Neural cell (in vitro differentiated cells): ENCODE data around the gene UBE2QL1. TPM values are rescaled to one million over a fixed set of nuclear protein-coding genes. Genes with fewer than 3 reads are reported as not detected.

ENCODE experiments used
- H2AFZ ChIP-seq: fragments of 200-600, 300-800 bp; sonication (generic), shearing (Covaris generic); 2 replicates; pipeline ENCODE4 v1.6.0; 2014; ENCODE audit warnings: low read depth, mild to moderate bottlenecking, antibody characterized with exemption, low read length, moderate library complexity
- H3F3A ChIP-seq: fragments of 200-600 bp; shearing (Covaris generic); 2 replicates; pipeline ENCODE4 v1.6.1; 2016; ENCODE audit warnings: mild to moderate bottlenecking, moderate library complexity, mixed read lengths, antibody characterized with exemption, low read length; ENCODE audit not compliant: insufficient read depth, poor library complexity, severe bottlenecking
- H3K27ac ChIP-seq: fragments of 200-600, 300-800 bp; sonication (generic), shearing (Covaris generic); 2 replicates; pipeline ENCODE4 v1.5.1; 2014; ENCODE audit warnings: mild to moderate bottlenecking, low read length, moderate library complexity
- H3K27me3 ChIP-seq: fragments of 300-800, 200-600 bp; sonication (generic), shearing (Covaris generic); 2 replicates; pipeline ENCODE4 v1.6.0; 2014; ENCODE audit warnings: mild to moderate bottlenecking, low read depth, low read length, moderate library complexity; ENCODE audit not compliant: insufficient read depth
- H3K36me3 ChIP-seq: fragments of 300-800, 200-600 bp; sonication (generic), shearing (Covaris generic); 2 replicates; pipeline ENCODE4 v1.5.1; 2014; ENCODE audit warnings: mild to moderate bottlenecking, antibody characterized with exemption, low read length, moderate library complexity; ENCODE audit not compliant: insufficient read depth
- H3K4me2 ChIP-seq: fragments of 300-800, 200-600 bp; sonication (generic), shearing (Covaris generic); 2 replicates; pipeline ENCODE4 v1.6.0; 2014; ENCODE audit warnings: mild to moderate bottlenecking, low read length
- H3K4me3 ChIP-seq: fragments of 300-800, 200-600 bp; sonication (generic), shearing (Covaris generic); 2 replicates; pipeline ENCODE4 v1.5.1; 2014; ENCODE audit warnings: mild to moderate bottlenecking, low read length, moderate library complexity
- H3K79me2 ChIP-seq: fragments of 200-600 bp; shearing (Covaris generic); replicated peaks from 2 replicates; pipeline ENCODE4 v1.6.0; 2014; ENCODE audit warnings: mild to moderate bottlenecking, low read length, moderate library complexity; ENCODE audit not compliant: insufficient read depth
- H3K9ac ChIP-seq: fragments of 300-800, 200-600 bp; sonication (generic), shearing (Covaris generic); 2 replicates; pipeline ENCODE4 v1.6.1; 2016; ENCODE audit warnings: mild to moderate bottlenecking, low read length, mixed read lengths
- H3K9me2 ChIP-seq: fragments of 200-600 bp; shearing (Covaris generic); 2 replicates; pipeline ENCODE4 v1.6.1; 2016; ENCODE audit warnings: mild to moderate bottlenecking, low read length, mixed read lengths; ENCODE audit not compliant: insufficient read depth
- H3K9me3 ChIP-seq: fragments of 200-600, 300-800 bp; sonication (generic), shearing (Covaris generic); 2 replicates; pipeline ENCODE4 v1.6.1; 2016; ENCODE audit warnings: mild to moderate bottlenecking, mixed run types, low read length, moderate library complexity, mixed read lengths
- H4K20me1 ChIP-seq: fragments of 200-600 bp; shearing (Covaris generic); 2 replicates; pipeline ENCODE4 v1.6.1; 2016; ENCODE audit warnings: mild to moderate bottlenecking, mixed run types; ENCODE audit not compliant: insufficient read depth
- EP300 ChIP-seq: fragments of 450-650 bp; conservative IDR thresholded peaks from 2 replicates; pipeline ENCODE4 v1.6.1; 2014; ENCODE audit warnings: antibody characterized with exemption, mild to moderate bottlenecking, moderate library complexity; ENCODE audit not compliant: poor library complexity, severe bottlenecking
- EZH2 ChIP-seq: fragments of 200-600, 300-800 bp; shearing (Covaris generic), sonication (generic); IDR thresholded peaks from 2 replicates; pipeline ENCODE4 v1.6.1; 2014; ENCODE audit warnings: antibody characterized with exemption, low read length, borderline replicate concordance, mild to moderate bottlenecking; ENCODE audit not compliant: insufficient read depth, poor library complexity, severe bottlenecking
- MXI1 ChIP-seq: fragments of 450-650 bp; conservative IDR thresholded peaks from 2 replicates; pipeline ENCODE4 v1.6.1; 2014; ENCODE audit warnings: antibody characterized with exemption, mild to moderate bottlenecking; ENCODE audit not compliant: poor library complexity, severe bottlenecking
- POLR2AphosphoS5 ChIP-seq: IDR thresholded peaks from 2 replicates; pipeline ENCODE4 v1.6.1; 2012
- RAD21 ChIP-seq: fragments of 450-650 bp; conservative IDR thresholded peaks from 2 replicates; pipeline ENCODE4 v1.6.1; 2014; ENCODE audit warnings: antibody characterized with exemption, mild to moderate bottlenecking, moderate library complexity
- SMC3 ChIP-seq: fragments of 450-650 bp; conservative IDR thresholded peaks from 2 replicates; pipeline ENCODE4 v1.6.1; 2014; ENCODE audit warnings: antibody characterized with exemption, mild to moderate bottlenecking, moderate library complexity; ENCODE audit not compliant: poor library complexity
- TAF1 ChIP-seq: IDR thresholded peaks from 2 replicates; pipeline ENCODE4 v1.6.1; 2012; ENCODE audit warnings: low read depth
- polyA plus RNA-seq: library from polyadenylated mRNA; depleted of rRNA; stranded (reverse); fragments of >200 nt; gene quantifications from 2 replicates; pipeline ENCODE4 v1.2.3, GENCODE V29; 2014
- TF ChIP-seq, protein P1 (sequence below): IDR thresholded peaks from 2 replicates; pipeline ENCODE4 v1.6.1; 2012; ENCODE audit warnings: borderline replicate concordance
- TF ChIP-seq, protein P2 (sequence below): fragments of 450-650 bp; IDR thresholded peaks from 2 replicates; pipeline ENCODE4 v1.5.1; 2014; ENCODE audit warnings: antibody characterized with exemption, mild to moderate bottlenecking, moderate library complexity; ENCODE audit not compliant: poor library complexity, severe bottlenecking

The UBE2QL1 gene
- polyA plus RNA-seq, 1 donor from 2014 or later: 13.8 TPM

DNA sequence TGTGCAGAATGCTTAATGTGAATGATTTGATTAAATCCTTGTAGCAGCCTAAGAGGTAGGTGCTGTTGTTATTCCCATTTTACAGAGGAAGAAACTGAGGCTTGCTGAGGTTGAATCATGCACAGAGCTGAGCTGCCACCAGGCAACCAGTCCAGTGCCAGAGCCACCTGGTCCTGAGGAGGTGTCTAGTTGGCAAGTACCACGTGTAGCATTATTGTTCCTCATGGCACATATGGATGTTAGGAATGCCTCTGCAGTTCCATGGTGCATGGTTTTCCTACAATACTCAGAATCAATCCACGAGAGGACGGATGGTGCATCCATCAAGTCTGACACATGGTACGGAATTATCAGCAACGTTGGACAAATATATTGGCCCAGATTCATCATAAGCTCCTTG, 8.9 kb downstream of the UBE2QL1 start:
- H3K9ac ChIP-seq: no peak overlapping the region
- H3K27me3 ChIP-seq: no peaks in the 10 kb centered on the region
- TF ChIP-seq RAD21 (no peak), MXI1 (no peak), SMC3 (no peak), EP300 (no peak)
- H2AFZ ChIP-seq: no peak overlapping the region
- no peak overlapping the region for H3K27ac ChIP-seq
- H3K36me3 ChIP-seq: no peaks in the 10 kb centered on the region
- H3K9me3 ChIP-seq: no peaks in the 10 kb centered on the region
- no peak overlapping the region for H3K4me3 ChIP-seq
- no peaks in the 10 kb centered on the region for H3F3A ChIP-seq
- peaks cover 13% of the 10 kb centered on the region for H3K79me2 ChIP-seq
- H3K4me2 ChIP-seq: no peak overlapping the region
- H3K9me2 ChIP-seq: no peaks in the 10 kb centered on the region
- H4K20me1 ChIP-seq: no peaks in the 10 kb centered on the region

DNA sequence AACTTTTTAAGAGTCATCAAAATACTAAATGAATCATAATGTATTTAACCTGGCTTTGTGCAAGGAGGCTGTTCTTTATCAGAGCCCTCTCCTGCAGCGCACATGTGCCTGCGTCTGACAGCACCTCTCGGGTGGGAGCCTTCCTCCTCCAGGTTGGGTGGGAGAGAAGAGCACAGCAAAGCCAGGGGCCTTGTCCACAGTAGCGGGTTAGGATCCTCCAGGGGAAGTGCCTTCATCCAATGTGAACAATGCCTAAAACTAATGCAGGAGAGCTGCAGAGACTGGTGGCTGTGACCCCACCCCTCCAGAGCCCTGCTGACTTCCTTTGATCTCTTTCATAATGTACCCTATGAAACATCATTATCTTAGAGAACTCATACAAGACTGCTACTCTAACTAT, 10.2 kb downstream of the UBE2QL1 start:
- H3K27ac ChIP-seq: no peak overlapping the region
- H2AFZ ChIP-seq: no peak overlapping the region
- no peak overlapping the region for H3K9ac ChIP-seq
- no peaks in the 10 kb centered on the region for H3K9me3 ChIP-seq
- no peaks in the 10 kb centered on the region for H3K9me2 ChIP-seq
- TF ChIP-seq, protein P1, sequence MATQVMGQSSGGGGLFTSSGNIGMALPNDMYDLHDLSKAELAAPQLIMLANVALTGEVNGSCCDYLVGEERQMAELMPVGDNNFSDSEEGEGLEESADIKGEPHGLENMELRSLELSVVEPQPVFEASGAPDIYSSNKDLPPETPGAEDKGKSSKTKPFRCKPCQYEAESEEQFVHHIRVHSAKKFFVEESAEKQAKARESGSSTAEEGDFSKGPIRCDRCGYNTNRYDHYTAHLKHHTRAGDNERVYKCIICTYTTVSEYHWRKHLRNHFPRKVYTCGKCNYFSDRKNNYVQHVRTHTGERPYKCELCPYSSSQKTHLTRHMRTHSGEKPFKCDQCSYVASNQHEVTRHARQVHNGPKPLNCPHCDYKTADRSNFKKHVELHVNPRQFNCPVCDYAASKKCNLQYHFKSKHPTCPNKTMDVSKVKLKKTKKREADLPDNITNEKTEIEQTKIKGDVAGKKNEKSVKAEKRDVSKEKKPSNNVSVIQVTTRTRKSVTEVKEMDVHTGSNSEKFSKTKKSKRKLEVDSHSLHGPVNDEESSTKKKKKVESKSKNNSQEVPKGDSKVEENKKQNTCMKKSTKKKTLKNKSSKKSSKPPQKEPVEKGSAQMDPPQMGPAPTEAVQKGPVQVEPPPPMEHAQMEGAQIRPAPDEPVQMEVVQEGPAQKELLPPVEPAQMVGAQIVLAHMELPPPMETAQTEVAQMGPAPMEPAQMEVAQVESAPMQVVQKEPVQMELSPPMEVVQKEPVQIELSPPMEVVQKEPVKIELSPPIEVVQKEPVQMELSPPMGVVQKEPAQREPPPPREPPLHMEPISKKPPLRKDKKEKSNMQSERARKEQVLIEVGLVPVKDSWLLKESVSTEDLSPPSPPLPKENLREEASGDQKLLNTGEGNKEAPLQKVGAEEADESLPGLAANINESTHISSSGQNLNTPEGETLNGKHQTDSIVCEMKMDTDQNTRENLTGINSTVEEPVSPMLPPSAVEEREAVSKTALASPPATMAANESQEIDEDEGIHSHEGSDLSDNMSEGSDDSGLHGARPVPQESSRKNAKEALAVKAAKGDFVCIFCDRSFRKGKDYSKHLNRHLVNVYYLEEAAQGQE: no peak
- TF ChIP-seq RAD21 (no peak), MXI1 (no peak), POLR2AphosphoS5 (no peak), EP300 (no peak), TAF1 (no peak), EZH2 (no peak), SMC3 (no peak)
- TF ChIP-seq, protein P2, sequence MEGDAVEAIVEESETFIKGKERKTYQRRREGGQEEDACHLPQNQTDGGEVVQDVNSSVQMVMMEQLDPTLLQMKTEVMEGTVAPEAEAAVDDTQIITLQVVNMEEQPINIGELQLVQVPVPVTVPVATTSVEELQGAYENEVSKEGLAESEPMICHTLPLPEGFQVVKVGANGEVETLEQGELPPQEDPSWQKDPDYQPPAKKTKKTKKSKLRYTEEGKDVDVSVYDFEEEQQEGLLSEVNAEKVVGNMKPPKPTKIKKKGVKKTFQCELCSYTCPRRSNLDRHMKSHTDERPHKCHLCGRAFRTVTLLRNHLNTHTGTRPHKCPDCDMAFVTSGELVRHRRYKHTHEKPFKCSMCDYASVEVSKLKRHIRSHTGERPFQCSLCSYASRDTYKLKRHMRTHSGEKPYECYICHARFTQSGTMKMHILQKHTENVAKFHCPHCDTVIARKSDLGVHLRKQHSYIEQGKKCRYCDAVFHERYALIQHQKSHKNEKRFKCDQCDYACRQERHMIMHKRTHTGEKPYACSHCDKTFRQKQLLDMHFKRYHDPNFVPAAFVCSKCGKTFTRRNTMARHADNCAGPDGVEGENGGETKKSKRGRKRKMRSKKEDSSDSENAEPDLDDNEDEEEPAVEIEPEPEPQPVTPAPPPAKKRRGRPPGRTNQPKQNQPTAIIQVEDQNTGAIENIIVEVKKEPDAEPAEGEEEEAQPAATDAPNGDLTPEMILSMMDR: no peak
- H3K79me2 ChIP-seq: peaks cover 5% of the 10 kb centered on the region
- no peaks in the 10 kb centered on the region for H3F3A ChIP-seq
- no peaks in the 10 kb centered on the region for H3K36me3 ChIP-seq
- H3K27me3 ChIP-seq: no peaks in the 10 kb centered on the region
- no peaks in the 10 kb centered on the region for H4K20me1 ChIP-seq
- no peak overlapping the region for H3K4me3 ChIP-seq
- no peak overlapping the region for H3K4me2 ChIP-seq

GRCh38 chr5:6459896-6460295, 11.2 kb downstream of the UBE2QL1 start:
- H3K4me3 ChIP-seq: no peak overlapping the region
- TF ChIP-seq TAF1: no peak
- no peak for TF ChIP-seq RAD21
- no peak for TF ChIP-seq MXI1
- no peak for TF ChIP-seq POLR2AphosphoS5
- TF ChIP-seq SMC3: no peak
- TF ChIP-seq, protein P1: no peak
- no peak for TF ChIP-seq EP300
- no peak for TF ChIP-seq EZH2
- TF ChIP-seq, protein P2: no peak
- H3K9ac ChIP-seq: no peak overlapping the region
- H3F3A ChIP-seq: no peaks in the 10 kb centered on the region
- H3K9me2 ChIP-seq: no peaks in the 10 kb centered on the region
- H4K20me1 ChIP-seq: no peaks in the 10 kb centered on the region
- H2AFZ ChIP-seq: no peak overlapping the region
- peaks cover 5% of the 10 kb centered on the region for H3K79me2 ChIP-seq
- H3K36me3 ChIP-seq: no peaks in the 10 kb centered on the region
- H3K9me3 ChIP-seq: no peaks in the 10 kb centered on the region
- no peaks in the 10 kb centered on the region for H3K27me3 ChIP-seq
- no peak overlapping the region for H3K27ac ChIP-seq
- no peak overlapping the region for H3K4me2 ChIP-seq
